ENCODE data around the gene FOXP4. TPM values are rescaled to one million over a fixed set of nuclear protein-coding genes. Genes with fewer than 3 reads are reported as not detected.

The FOXP4 gene
- total and polyA plus RNA-seq, 2 of the 13 experiments (the other 11 are each of a cell fraction or from before 2014, with no cell fraction given) = 11.0 to 12.4 TPM

DNA sequence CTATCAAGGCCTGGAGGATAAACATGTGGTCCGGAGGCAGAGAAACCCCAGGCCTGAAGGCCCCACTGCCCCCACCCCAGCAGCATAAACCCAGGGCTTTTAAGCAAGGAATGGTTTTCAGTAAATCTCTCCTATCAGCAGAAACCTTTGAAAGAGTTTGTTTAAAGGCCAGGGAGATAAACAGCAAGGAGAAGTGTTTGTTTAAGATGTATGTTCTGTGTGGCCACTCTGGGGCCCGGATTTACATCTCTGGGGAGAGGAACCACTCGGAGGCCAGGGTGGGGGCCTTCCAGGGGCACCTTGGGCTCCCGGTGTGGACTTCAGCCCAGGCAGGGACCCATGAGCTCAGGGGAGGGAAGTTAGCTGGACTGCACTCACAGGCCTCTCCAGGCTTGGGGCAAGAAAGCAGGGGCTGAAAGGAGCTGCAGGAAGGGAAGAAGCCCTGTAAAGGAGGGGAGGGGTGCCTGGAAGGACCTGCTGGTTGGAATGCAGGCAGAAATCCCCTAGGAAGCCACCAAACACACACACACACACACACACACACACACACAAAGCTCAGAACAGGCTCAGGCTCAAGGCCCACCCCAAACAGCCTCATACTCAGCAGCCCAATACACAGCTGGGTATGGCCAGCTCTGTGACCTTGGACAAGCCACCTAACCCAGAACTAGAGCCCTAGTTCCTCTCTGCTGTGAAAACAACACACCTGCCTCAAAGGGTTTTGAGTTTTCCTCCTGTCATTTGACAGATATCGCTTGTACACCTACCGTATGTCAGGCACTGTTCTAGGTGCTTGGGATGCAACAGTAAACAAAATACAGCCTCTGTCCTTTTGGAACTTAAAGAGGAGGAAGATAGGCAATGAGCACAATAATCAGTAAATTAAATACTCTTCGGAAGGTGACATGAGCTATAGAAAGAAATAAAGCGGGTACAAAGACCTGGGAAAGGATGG, 26.2 kb upstream of the FOXP4 start (continued):
- TF ChIP-seq NFIC (IDR thresholded peaks at IDR 0.05; ENCODE audit: low read length) = peak; percentile 94
- peak; percentile 63; the same call in 1 of the 2 replicates for TF ChIP-seq ZNF709 (CRISPR knock-in tag; IDR thresholded peaks at IDR 0.05)
- peak; percentile 93 for TF ChIP-seq MED8 (CRISPR knock-in tag; IDR thresholded peaks at IDR 0.05; ENCODE audit: insufficient replicate concordance)
- TF ChIP-seq ZNF530 (CRISPR knock-in tag; IDR thresholded peaks at IDR 0.05; ENCODE audit: low read depth) = no peak
- TF ChIP-seq, protein P1, sequence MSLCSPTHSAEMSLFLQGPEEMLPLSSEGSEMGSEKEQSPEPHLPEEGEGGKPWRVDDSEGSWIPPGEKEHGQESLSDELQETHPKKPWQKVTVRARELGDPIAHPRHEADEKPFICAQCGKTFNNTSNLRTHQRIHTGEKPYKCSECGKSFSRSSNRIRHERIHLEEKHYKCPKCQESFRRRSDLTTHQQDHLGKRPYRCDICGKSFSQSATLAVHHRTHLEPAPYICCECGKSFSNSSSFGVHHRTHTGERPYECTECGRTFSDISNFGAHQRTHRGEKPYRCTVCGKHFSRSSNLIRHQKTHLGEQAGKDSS (CRISPR knock-in tag; IDR thresholded peaks at IDR 0.05; ENCODE audit: borderline replicate concordance, low read depth) = peak; percentile 18; the same call in 1 of the 2 replicates
- peak; percentile 51; the same call in 1 of the 2 replicates for TF ChIP-seq KDM2A (CRISPR knock-in tag; IDR thresholded peaks at IDR 0.05; ENCODE audit: borderline replicate concordance, low read depth)
- TF ChIP-seq PHF8 (CRISPR knock-in tag; IDR thresholded peaks at IDR 0.05) = peak; percentile 9; the same call in 1 of the 2 replicates
- no peak for TF ChIP-seq JUN (CRISPR knock-in tag; IDR thresholded peaks at IDR 0.05)
- 0 out of 2 replicates have a peak, but pooled peaks have one; percentile 29 for TF ChIP-seq ZNF205 (CRISPR knock-in tag; IDR thresholded peaks at IDR 0.05)
- TF ChIP-seq PRPF4 (IDR thresholded peaks at IDR 0.05; ENCODE audit: low read depth, low read length, poor library complexity, severe bottlenecking) = no peak
- peak; percentile 60; the same call in 1 of the 2 replicates for TF ChIP-seq NFKB2 (CRISPR knock-in tag; IDR thresholded peaks at IDR 0.05; ENCODE audit: borderline replicate concordance)
- TF ChIP-seq, protein P2, sequence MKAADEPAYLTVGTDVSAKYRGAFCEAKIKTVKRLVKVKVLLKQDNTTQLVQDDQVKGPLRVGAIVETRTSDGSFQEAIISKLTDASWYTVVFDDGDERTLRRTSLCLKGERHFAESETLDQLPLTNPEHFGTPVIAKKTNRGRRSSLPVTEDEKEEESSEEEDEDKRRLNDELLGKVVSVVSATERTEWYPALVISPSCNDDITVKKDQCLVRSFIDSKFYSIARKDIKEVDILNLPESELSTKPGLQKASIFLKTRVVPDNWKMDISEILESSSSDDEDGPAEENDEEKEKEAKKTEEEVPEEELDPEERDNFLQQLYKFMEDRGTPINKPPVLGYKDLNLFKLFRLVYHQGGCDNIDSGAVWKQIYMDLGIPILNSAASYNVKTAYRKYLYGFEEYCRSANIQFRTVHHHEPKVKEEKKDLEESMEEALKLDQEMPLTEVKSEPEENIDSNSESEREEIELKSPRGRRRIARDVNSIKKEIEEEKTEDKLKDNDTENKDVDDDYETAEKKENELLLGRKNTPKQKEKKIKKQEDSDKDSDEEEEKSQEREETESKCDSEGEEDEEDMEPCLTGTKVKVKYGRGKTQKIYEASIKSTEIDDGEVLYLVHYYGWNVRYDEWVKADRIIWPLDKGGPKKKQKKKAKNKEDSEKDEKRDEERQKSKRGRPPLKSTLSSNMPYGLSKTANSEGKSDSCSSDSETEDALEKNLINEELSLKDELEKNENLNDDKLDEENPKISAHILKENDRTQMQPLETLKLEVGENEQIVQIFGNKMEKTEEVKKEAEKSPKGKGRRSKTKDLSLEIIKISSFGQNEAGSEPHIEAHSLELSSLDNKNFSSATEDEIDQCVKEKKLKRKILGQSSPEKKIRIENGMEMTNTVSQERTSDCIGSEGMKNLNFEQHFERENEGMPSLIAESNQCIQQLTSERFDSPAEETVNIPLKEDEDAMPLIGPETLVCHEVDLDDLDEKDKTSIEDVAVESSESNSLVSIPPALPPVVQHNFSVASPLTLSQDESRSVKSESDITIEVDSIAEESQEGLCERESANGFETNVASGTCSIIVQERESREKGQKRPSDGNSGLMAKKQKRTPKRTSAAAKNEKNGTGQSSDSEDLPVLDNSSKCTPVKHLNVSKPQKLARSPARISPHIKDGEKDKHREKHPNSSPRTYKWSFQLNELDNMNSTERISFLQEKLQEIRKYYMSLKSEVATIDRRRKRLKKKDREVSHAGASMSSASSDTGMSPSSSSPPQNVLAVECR (CRISPR knock-in tag; IDR thresholded peaks at IDR 0.05; ENCODE audit: borderline replicate concordance) = 0 out of 2 replicates have a peak, but pooled peaks have one; percentile 81
- TF ChIP-seq PHF5A (CRISPR knock-in tag; IDR thresholded peaks at IDR 0.05; ENCODE audit: low read depth, unreplicated experiment) = no peak
- TF ChIP-seq ZNF501 (CRISPR knock-in tag; IDR thresholded peaks at IDR 0.05) = peak; percentile 28; the same call in 1 of the 2 replicates

Data from HepG2 (cell line).